Measurements from ENCODE around the gene DAP3. TPM values are rescaled to one million over a fixed set of nuclear protein-coding genes. Genes with fewer than 3 reads are reported as not detected.
A peak's percentile ranks its signal among the peaks of the same experiment; 100 is the strongest.
"Not testable (repeated sequence)": the region's sequence is repeated elsewhere in the genome, so short reads cannot be mapped to it uniquely, and the experiment has no call there.

The DAP3 gene
- total and polyA plus RNA-seq, 11 donors: 79.0 to 170 (median 108) TPM

DNA sequence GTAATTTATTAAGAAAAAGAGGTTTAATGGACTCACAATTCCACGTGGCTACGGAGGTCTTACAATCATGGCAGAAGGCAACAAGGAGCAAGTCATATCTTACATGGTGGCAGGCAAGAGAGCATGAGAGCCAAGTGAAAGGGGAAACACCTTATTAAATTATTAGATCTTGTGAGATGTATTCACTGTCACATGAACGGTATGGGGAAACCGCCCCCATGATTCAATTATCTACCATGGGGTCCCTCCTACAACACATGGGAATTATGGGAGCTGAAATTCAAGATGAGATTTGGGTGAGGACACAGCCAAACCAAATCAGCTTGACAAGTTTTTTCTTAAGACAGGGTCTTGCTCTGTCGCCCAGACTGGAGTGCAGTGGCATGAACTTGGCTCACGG lies 14.3 kb downstream of the DAP3 start:
- no peak overlapping the region for H3K4me3 ChIP-seq
- TF ChIP-seq CTCF (IDR thresholded peaks at IDR 0.05) (no peak), POLR2A (IDR thresholded peaks at IDR 0.05) (no peak)
- no peaks in the 10 kb centered on the region for H3K36me3 ChIP-seq
- intact Hi-C loops (cut with DNase I): no loop called here
- no peaks in the 10 kb centered on the region for H3K9me3 ChIP-seq
- H3K27ac ChIP-seq: no peak overlapping the region
- no peak for ATAC-seq
- H3K4me1 ChIP-seq: peaks cover 0 to 15% (median 0%) of the 10 kb centered on the region in 12 donors
- no peaks in the 10 kb centered on the region for H3K27me3 ChIP-seq
- WGBS, 4 donors: 89 to 92% (median 90%) methylated on average over 6 of the region's 6 CpGs
- no peak for DNase-seq

GRCh38 chr1:155704414-155704813 lies 15.5 kb downstream of the DAP3 start:
- H3K4me3 ChIP-seq; DNase-seq; H3K27me3 ChIP-seq; H3K9me3 ChIP-seq; H3K27ac ChIP-seq; intact Hi-C loops (cut with DNase I); ATAC-seq; H3K36me3 ChIP-seq: not testable (repeated sequence)
- H3K4me1 ChIP-seq: peaks cover 0 to 15% (median 0%) of the 10 kb centered on the region in 12 donors
- WGBS, 4 donors: 88 to 98% (median 90%) methylated on average over 5 of the region's 5 CpGs

GRCh38 chr1:155706139-155706538 lies 17.2 kb downstream of the DAP3 start:
- H3K9me3 ChIP-seq: peaks cover 0 to 5% (median 0%) of the 10 kb centered on the region in 12 donors
- DNase-seq: no peak
- H3K4me3 ChIP-seq: no peak overlapping the region
- H3K27me3 ChIP-seq: no peaks in the 10 kb centered on the region
- intact Hi-C loops (cut with DNase I): no loop called here
- peaks cover 0 to 19% (median 8%) of the 10 kb centered on the region in 9 donors for H3K36me3 ChIP-seq
- 89 to 91% (median 90%) methylated on average over 5 of the region's 5 CpGs for WGBS, 4 donors
- TF ChIP-seq POLR2A (IDR thresholded peaks at IDR 0.05) (no peak), CTCF (IDR thresholded peaks at IDR 0.05) (no peak)
- peak in 1 of 4 donors; percentile 43 for ATAC-seq
- no peak overlapping the region for H3K27ac ChIP-seq
- peaks cover 0 to 15% (median 0%) of the 10 kb centered on the region in 12 donors for H3K4me1 ChIP-seq

GRCh38 chr1:155709391-155709790 lies 20.5 kb downstream of the DAP3 start:
- TF ChIP-seq CTCF (IDR thresholded peaks at IDR 0.05) (no peak), POLR2A (IDR thresholded peaks at IDR 0.05) (no peak)
- no peak for DNase-seq
- ATAC-seq: no peak
- intact Hi-C loops (cut with DNase I): no loop called here
- H3K9me3 ChIP-seq: peaks cover 0 to 5% (median 0%) of the 10 kb centered on the region in 12 donors
- H3K4me3 ChIP-seq: no peak overlapping the region
- no peak overlapping the region for H3K27ac ChIP-seq
- no peaks in the 10 kb centered on the region for H3K27me3 ChIP-seq
- peaks cover 0 to 42% (median 17%) of the 10 kb centered on the region in 9 donors for H3K36me3 ChIP-seq
- peaks cover 0 to 13% (median 1%) of the 10 kb centered on the region in 12 donors for H3K4me1 ChIP-seq
- WGBS, 4 donors: 97 to 99% (median 98%) methylated on average over 3 of the region's 3 CpGs

- DNase-seq, ATAC-seq: not testable (repeated sequence)
- 86 to 100% (median 94%) methylated on average over 3 of the region's 3 CpGs for WGBS, 4 donors
Observed at GRCh38 chr1:155711457-155711856, 22.6 kb downstream of the DAP3 start.

More at GRCh38 chr1:155711457-155711856, 22.6 kb downstream of the DAP3 start:
- H3K27ac ChIP-seq; H3K9me3 ChIP-seq; H3K4me3 ChIP-seq; intact Hi-C loops (cut with DNase I); H3K27me3 ChIP-seq: not testable (repeated sequence)
- peaks cover 0 to 56% (median 25%) of the 10 kb centered on the region in 9 donors for H3K36me3 ChIP-seq
- H3K4me1 ChIP-seq: peaks cover 0 to 13% (median 1%) of the 10 kb centered on the region in 12 donors
